Liver (tissue), 9 donors: ENCODE results near the gene ARHGAP6. TPM values are rescaled to one million over a fixed set of nuclear protein-coding genes. Genes with fewer than 3 reads are reported as not detected.

Experiments used
- DNase-seq: peaks from one replicate; pipeline ENCODE4 v3.0.0-alpha.2; 2017; ENCODE audit warnings: low spot score
- H3K27ac ChIP-seq, 2 donors: one replicate each; pipeline ENCODE4 v1.7.0; 2013; ENCODE audit warnings: inconsistent platforms in 2 of 2, low read length in 2 of 2, control low read depth in 1 of 2, low read depth in 1 of 2, mild to moderate bottlenecking in 1 of 2
- H3K27me3 ChIP-seq, 4 donors: one replicate each; pipeline versions ENCODE4 v1.6.1 to v1.7.0; 2013; ENCODE audit warnings: low read length in 3 of 4, inconsistent platforms in 1 of 4, mild to moderate bottlenecking in 1 of 4, moderate library complexity in 1 of 4; ENCODE audit not compliant: control insufficient read depth in 4 of 4, insufficient read depth in 4 of 4
- H3K36me3 ChIP-seq, 4 donors: one replicate each; pipeline versions ENCODE4 v1.6.1 to v1.7.0; 2013; ENCODE audit warnings: low read length in 3 of 4, mild to moderate bottlenecking in 3 of 4, low read depth in 1 of 4, moderate library complexity in 1 of 4; ENCODE audit not compliant: control insufficient read depth in 4 of 4, insufficient read depth in 3 of 4
- H3K4me1 ChIP-seq, 4 donors: one replicate each; pipeline versions ENCODE4 v1.6.1 to v1.7.0; 2013; ENCODE audit warnings: low read length in 3 of 4, mild to moderate bottlenecking in 3 of 4, moderate library complexity in 1 of 4; ENCODE audit not compliant: control insufficient read depth in 4 of 4, insufficient read depth in 4 of 4
- H3K4me3 ChIP-seq, 3 donors: one replicate each; pipeline versions ENCODE4 v1.6.1 to v1.7.0; 2013; ENCODE audit warnings: low read length in 3 of 3, control low read depth in 1 of 3, low read depth in 1 of 3, mild to moderate bottlenecking in 1 of 3
- H3K9ac ChIP-seq, 2 donors: one replicate each; pipeline ENCODE4 v1.7.0; 2013; ENCODE audit warnings: low read length in 2 of 2, mild to moderate bottlenecking in 2 of 2, moderate library complexity in 2 of 2, control low read depth in 1 of 2, low read depth in 1 of 2
- H3K9me3 ChIP-seq, 4 donors: one replicate each; pipeline versions ENCODE4 v1.6.1 to v1.7.0; 2013; ENCODE audit warnings: low read length in 3 of 4; ENCODE audit not compliant: control insufficient read depth in 4 of 4
- ATF3 ChIP-seq: IDR thresholded peaks from 2 replicates; pipeline ENCODE4 v1.6.1; 2016; ENCODE audit warnings: antibody characterized with exemption
- CTCF ChIP-seq: fragments of 150-350 bp; IDR thresholded peaks from 2 replicates; pipeline ENCODE4 v1.5.1; 2017; ENCODE audit warnings: improper control_type of control experiment, low read depth, low read length; ENCODE audit not compliant: missing input control
- EGR1 ChIP-seq, 2 donors: IDR thresholded peaks; 2 replicates each; pipeline ENCODE4 v1.6.1; 2016 to 2018; ENCODE audit warnings: antibody characterized with exemption in 2 of 2, low read depth in 2 of 2
- FOXA1 ChIP-seq: IDR thresholded peaks from 2 replicates; pipeline ENCODE4 v1.6.1; 2016; ENCODE audit warnings: antibody characterized with exemption
- FOXA2 ChIP-seq: IDR thresholded peaks from 2 replicates; pipeline ENCODE4 v1.6.1; 2016; ENCODE audit warnings: antibody characterized with exemption
- GABPA ChIP-seq, 2 donors: IDR thresholded peaks in 1 of 2; conservative IDR thresholded peaks in 1 of 2; 2 replicates each; pipeline ENCODE4 v1.6.1; 2016; ENCODE audit warnings: antibody characterized with exemption in 2 of 2, mild to moderate bottlenecking in 1 of 2, moderate library complexity in 1 of 2
- HNF4G ChIP-seq: IDR thresholded peaks from 2 replicates; pipeline ENCODE4 v1.6.1; 2016; ENCODE audit warnings: antibody characterized with exemption
- JUND ChIP-seq, 2 donors: IDR thresholded peaks; 2 replicates each; pipeline ENCODE4 v1.6.1; 2016; ENCODE audit warnings: antibody characterized with exemption in 2 of 2
- NR2F2 ChIP-seq: IDR thresholded peaks from 2 replicates; pipeline ENCODE4 v1.6.1; 2016; ENCODE audit warnings: antibody characterized with exemption
- RAD21 ChIP-seq, 2 donors: IDR thresholded peaks; 2 replicates each; pipeline ENCODE4 v1.6.1; 2016; ENCODE audit warnings: antibody characterized with exemption in 2 of 2, mild to moderate bottlenecking in 2 of 2
- REST ChIP-seq: IDR thresholded peaks from 2 replicates; pipeline ENCODE4 v1.6.1; 2016; ENCODE audit warnings: antibody characterized with exemption, mild to moderate bottlenecking
- SP1 ChIP-seq: IDR thresholded peaks from 2 replicates; pipeline ENCODE4 v1.6.1; 2018; ENCODE audit warnings: antibody characterized with exemption, mild to moderate bottlenecking
- TAF1 ChIP-seq: conservative IDR thresholded peaks from 2 replicates; pipeline ENCODE4 v1.6.1; 2016; ENCODE audit warnings: antibody characterized with exemption, mild to moderate bottlenecking
- YY1 ChIP-seq: IDR thresholded peaks from 2 replicates; pipeline ENCODE4 v1.6.1; 2016; ENCODE audit warnings: antibody characterized with exemption, mild to moderate bottlenecking
- ZBTB33 ChIP-seq: IDR thresholded peaks from 2 replicates; pipeline ENCODE4 v1.6.1; 2016; ENCODE audit warnings: antibody characterized with exemption
- WGBS: extraction: QIAGEN DNeasy Blood & Tissue Kit; methylation state at CpG from one replicate; pipeline ENCODE4 v1.1.7; 2013; 5-methylcytosine and 5-hydroxymethylcytosine counted together
- polyA plus RNA-seq, 2 donors: library from polyadenylated mRNA; stranded (reverse) in 1 of 2; unstranded in 1 of 2; fragments of 200-250 nt in 1 of 2; fragments of >200 nt in 1 of 2; fragmentation: Nextera tagmentation in 1 of 2; extraction: Ambion mirVana in 1 of 2; gene quantifications; one replicate each; pipeline versions ENCODE4 v1.2.1 to v1.2.3, GENCODE V29; 2013 to 2015
- total RNA-seq, 2 donors: library from RNA; depleted of rRNA; stranded (reverse); fragments of >200 nt; gene quantifications; one replicate each; pipeline ENCODE4 v1.2.3, GENCODE V29; 2014
- TF ChIP-seq, protein P1 (sequence below): IDR thresholded peaks from 2 replicates; pipeline ENCODE4 v1.6.1; 2016; ENCODE audit warnings: antibody characterized with exemption
- donor health status: healthy.
- donor health status: healthy.
- donor health status: healthy.
- donor health status: healthy.
- donor health status: healthy.

ARHGAP6 gene
- total and polyA plus RNA-seq, 4 donors = 0.10 to 2.2 (median 0.65) TPM

DNA sequence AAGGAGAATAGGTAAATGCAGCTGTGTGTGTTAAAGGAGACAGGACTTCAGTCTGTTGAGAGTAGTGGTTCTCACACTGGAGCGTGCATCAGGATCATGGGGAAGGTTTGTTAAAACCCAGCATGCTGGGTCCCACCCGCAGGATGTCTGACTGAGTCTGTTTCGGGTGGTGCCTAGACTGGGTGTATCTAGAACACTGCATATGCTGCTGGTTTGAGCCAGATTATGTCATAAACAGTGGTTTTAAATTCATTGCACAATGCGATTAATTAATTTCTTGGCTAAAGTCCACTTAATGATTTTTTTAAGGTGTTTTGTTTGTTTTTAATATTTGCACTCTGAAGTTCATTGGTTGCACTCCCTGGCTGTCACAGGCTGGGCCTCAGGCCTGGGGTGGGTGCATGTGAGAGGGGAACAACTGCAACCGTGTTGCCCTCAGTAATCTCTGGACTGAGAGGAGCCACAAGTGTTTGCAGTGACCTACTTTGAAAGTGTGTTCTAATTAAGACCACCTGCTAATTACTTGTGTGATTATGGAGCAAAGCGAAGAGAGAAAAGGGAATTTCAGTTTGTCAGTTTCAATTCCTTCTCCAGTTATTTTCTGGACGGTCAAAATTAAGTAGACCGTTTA is 546.3 kb downstream of the ARHGAP6 start:
- 65% methylated on average over 8 of the region's 8 CpGs for WGBS
- Histone ChIP-seq H3K27ac (no peak overlapping the region), H3K36me3 (peaks cover 3 to 41% (median 37%) of the 10 kb centered on the region in 4 donors)

GRCh38 chrX:11117745-11118144 is 548.0 kb downstream of the ARHGAP6 start:
- peaks cover 4 to 19% (median 7%) of the 10 kb centered on the region in 4 donors for H3K4me1 ChIP-seq
- H3K36me3 ChIP-seq = peaks cover 3 to 42% (median 37%) of the 10 kb centered on the region in 4 donors
- no peak overlapping the region for H3K4me3 ChIP-seq
- TF ChIP-seq JUND (IDR thresholded peaks at IDR 0.05) (no peak), FOXA2 (no peak), CTCF (no peak), SP1 (no peak), YY1 (no peak), RAD21 (IDR thresholded peaks at IDR 0.05) (no peak), HNF4G (no peak), NR2F2 (no peak), TAF1 (no peak), FOXA1 (no peak), EGR1 (IDR thresholded peaks at IDR 0.05; ENCODE audit: low read depth in 2 of 2) (no peak), REST (no peak), GABPA (IDR thresholded peaks at IDR 0.05 in 1 of 2, conservative IDR thresholded peaks at IDR 0.05 in 1 of 2) (no peak)
- TF ChIP-seq, protein P1, sequence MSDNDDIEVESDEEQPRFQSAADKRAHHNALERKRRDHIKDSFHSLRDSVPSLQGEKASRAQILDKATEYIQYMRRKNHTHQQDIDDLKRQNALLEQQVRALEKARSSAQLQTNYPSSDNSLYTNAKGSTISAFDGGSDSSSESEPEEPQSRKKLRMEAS = no peak

More for the DNA sequence above, 546.3 kb downstream of the ARHGAP6 start:
- Histone ChIP-seq H3K27me3 (no peaks in the 10 kb centered on the region), H3K9ac (no peak overlapping the region), H3K4me1 (peaks cover 4 to 14% (median 7%) of the 10 kb centered on the region in 4 donors), H3K9me3 (no peaks in the 10 kb centered on the region), H3K4me3 (no peak overlapping the region)
- TF ChIP-seq EGR1 (IDR thresholded peaks at IDR 0.05; ENCODE audit: low read depth in 2 of 2) (no peak), ZBTB33 (no peak), CTCF (no peak), ATF3 (no peak)
- no peak for DNase-seq

More at GRCh38 chrX:11117745-11118144, 548.0 kb downstream of the ARHGAP6 start:
- H3K9ac ChIP-seq = no peak overlapping the region
- H3K9me3 ChIP-seq = no peaks in the 10 kb centered on the region
- no peak overlapping the region for H3K27ac ChIP-seq
- no peak for DNase-seq
- H3K27me3 ChIP-seq = no peaks in the 10 kb centered on the region
- whole genome bisulfite sequencing = 94% methylated on average over 3 of the region's 3 CpGs
